ENCODE measurements around the gene MAPT.
"Not testable (repeated sequence)": the region's sequence is repeated elsewhere in the genome, so short reads cannot be mapped to it uniquely, and the experiment has no call there.

The MAPT gene

DNA sequence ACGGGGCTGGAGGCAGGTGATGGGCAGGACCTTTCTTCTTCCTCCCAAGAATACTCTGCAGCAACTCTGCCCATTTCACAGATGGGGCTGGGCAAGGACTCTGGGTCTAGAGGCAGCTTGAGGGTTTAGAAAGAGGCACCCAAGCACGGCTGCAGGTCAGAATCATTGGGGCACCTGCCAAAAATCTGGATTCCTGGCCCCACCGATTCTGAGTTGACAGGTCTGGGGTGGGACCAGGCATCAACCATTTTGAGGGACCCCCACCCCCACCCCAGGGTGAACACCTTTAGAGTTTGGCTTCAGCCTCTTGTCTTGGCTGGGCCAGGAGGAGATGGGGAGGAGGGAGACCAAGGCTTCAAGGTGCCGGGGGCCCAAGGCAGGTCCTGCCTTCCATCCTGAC lies 44.3 kb upstream of the MAPT start:
- no peak overlapping the region for H3K4me3 ChIP-seq (ENCODE audit: low read depth, low read length)

DNA sequence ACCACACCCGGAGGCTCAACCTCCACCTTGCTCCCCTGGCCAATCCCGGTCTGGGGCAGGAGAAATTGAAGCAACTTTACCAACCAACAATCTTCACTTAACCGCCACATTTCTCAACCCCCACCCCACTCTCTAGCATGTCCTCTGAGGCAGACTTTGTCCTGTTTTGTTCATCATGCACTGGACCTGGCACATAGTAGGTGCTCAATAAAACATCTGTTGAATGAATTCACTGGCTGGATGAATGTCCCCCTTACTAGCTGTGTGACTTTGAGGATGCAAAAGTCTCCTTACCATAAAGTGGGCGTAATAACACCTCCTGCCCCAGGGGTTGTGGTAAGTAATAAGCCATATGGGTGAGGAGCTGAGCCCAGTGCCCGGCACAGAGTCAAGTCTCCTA lies 43.9 kb upstream of the MAPT start:
- no peaks in the 10 kb centered on the region for H3K9me3 ChIP-seq (ENCODE audit: control insufficient read depth, insufficient read depth, low read length)
- no peak overlapping the region for H3K4me3 ChIP-seq (ENCODE audit: low read depth, low read length)
- H3K36me3 ChIP-seq (ENCODE audit: control insufficient read depth, insufficient read depth, low read length) = no peaks in the 10 kb centered on the region
- no peak overlapping the region for H3K9ac ChIP-seq (ENCODE audit: low read depth, low read length)
- no peak overlapping the region for H3K27ac ChIP-seq (ENCODE audit: low read depth, low read length)
- peaks cover 5% of the 10 kb centered on the region; the same call in 1 of the 2 replicates for H3K27me3 ChIP-seq (ENCODE audit: control insufficient read depth, insufficient read depth, low read length)
- H3K4me1 ChIP-seq (ENCODE audit: control insufficient read depth, insufficient read depth, low read length) = no peaks in the 10 kb centered on the region

More for the DNA sequence above, 44.3 kb upstream of the MAPT start:
- Histone ChIP-seq H3K9ac (ENCODE audit: low read depth, low read length) (no peak overlapping the region), H3K27ac (ENCODE audit: low read depth, low read length) (no peak overlapping the region), H3K4me1 (ENCODE audit: control insufficient read depth, insufficient read depth, low read length) (no peaks in the 10 kb centered on the region), H3K36me3 (ENCODE audit: control insufficient read depth, insufficient read depth, low read length) (no peaks in the 10 kb centered on the region), H3K9me3 (ENCODE audit: control insufficient read depth, insufficient read depth, low read length) (no peaks in the 10 kb centered on the region), H3K27me3 (ENCODE audit: control insufficient read depth, insufficient read depth, low read length) (peaks cover 5% of the 10 kb centered on the region; the same call in 1 of the 2 replicates)

DNA sequence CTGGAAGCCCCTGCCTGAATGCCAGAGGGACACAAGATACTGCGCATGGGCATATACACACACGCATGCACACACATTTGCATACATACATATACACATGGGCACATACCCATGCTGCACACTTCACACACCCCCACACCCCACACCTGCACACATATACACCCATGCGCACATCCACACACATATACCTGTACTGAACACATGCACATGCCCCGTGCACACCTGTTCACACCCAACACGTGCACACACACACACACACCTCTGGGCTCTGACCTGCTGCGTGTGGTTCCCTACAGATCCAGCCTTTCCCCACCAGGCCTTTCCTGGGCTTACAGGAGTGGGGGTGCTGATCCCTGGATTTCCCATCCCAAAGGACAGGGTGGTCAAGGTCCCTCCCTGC lies 43.3 kb upstream of the MAPT start:
- Histone ChIP-seq H3K36me3 (ENCODE audit: control insufficient read depth, insufficient read depth, low read length) (no peaks in the 10 kb centered on the region), H3K9ac (ENCODE audit: low read depth, low read length) (no peak overlapping the region), H3K4me1 (ENCODE audit: control insufficient read depth, insufficient read depth, low read length) (no peaks in the 10 kb centered on the region), H3K9me3 (ENCODE audit: control insufficient read depth, insufficient read depth, low read length) (no peaks in the 10 kb centered on the region), H3K27me3 (ENCODE audit: control insufficient read depth, insufficient read depth, low read length) (peaks cover 5% of the 10 kb centered on the region; the same call in 1 of the 2 replicates), H3K27ac (ENCODE audit: low read depth, low read length) (no peak overlapping the region), H3K4me3 (ENCODE audit: low read depth, low read length) (no peak overlapping the region)

DNA sequence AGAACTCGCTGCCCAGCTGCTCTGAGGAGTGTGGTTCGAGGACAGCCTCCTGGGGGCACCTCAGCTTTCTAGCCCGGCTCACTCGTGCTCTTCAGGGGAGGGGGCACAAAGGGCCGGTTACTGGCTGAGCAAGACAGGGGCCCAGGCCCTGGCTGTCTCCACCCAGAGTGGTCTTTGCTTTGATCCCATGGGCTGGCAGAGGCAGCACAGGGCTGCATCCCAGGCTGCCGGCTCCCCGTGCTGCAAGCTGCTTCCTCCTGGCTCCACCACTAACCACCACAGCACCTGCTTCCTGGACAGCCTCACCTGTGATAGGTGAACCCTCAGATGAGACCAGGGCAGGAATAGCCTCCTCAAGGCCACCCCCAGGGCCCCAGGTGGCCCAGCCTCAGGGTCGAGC lies 42.9 kb upstream of the MAPT start:
- Histone ChIP-seq H3K27me3 (ENCODE audit: control insufficient read depth, insufficient read depth, low read length) (peaks cover 5% of the 10 kb centered on the region; the same call in 1 of the 2 replicates), H3K36me3 (ENCODE audit: control insufficient read depth, insufficient read depth, low read length) (no peaks in the 10 kb centered on the region), H3K27ac (ENCODE audit: low read depth, low read length) (no peak overlapping the region), H3K4me3 (ENCODE audit: low read depth, low read length) (no peak overlapping the region), H3K9me3 (ENCODE audit: control insufficient read depth, insufficient read depth, low read length) (no peaks in the 10 kb centered on the region), H3K9ac (ENCODE audit: low read depth, low read length) (no peak overlapping the region), H3K4me1 (ENCODE audit: control insufficient read depth, insufficient read depth, low read length) (no peaks in the 10 kb centered on the region)

DNA sequence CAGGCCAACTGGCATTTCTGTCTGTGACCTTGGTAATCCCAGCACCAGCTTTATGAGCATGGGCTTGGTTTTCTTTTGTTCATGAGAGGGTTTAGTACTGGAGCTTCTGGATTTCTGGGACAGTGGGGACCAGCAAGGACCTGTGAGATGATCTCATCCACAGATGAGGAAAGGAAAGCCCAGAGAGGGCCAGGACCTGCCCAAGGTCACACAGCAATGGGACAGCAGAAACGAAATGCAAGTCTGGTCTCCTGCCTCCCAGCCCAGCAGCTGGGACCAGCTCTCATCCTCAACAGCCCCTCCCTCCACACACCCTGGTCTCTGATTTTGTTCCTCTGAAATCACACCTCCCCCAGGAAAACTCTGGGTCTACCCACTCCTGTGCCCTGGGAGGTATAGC lies 42.5 kb upstream of the MAPT start:
- no peaks in the 10 kb centered on the region for H3K36me3 ChIP-seq (ENCODE audit: control insufficient read depth, insufficient read depth, low read length)
- no peaks in the 10 kb centered on the region for H3K9me3 ChIP-seq (ENCODE audit: control insufficient read depth, insufficient read depth, low read length)
- H3K9ac ChIP-seq (ENCODE audit: low read depth, low read length) = no peak overlapping the region
- no peaks in the 10 kb centered on the region for H3K4me1 ChIP-seq (ENCODE audit: control insufficient read depth, insufficient read depth, low read length)
- H3K27me3 ChIP-seq (ENCODE audit: control insufficient read depth, insufficient read depth, low read length) = peaks cover 5% of the 10 kb centered on the region; the same call in 1 of the 2 replicates
- H3K4me3 ChIP-seq (ENCODE audit: low read depth, low read length) = no peak overlapping the region
- H3K27ac ChIP-seq (ENCODE audit: low read depth, low read length) = no peak overlapping the region

DNA sequence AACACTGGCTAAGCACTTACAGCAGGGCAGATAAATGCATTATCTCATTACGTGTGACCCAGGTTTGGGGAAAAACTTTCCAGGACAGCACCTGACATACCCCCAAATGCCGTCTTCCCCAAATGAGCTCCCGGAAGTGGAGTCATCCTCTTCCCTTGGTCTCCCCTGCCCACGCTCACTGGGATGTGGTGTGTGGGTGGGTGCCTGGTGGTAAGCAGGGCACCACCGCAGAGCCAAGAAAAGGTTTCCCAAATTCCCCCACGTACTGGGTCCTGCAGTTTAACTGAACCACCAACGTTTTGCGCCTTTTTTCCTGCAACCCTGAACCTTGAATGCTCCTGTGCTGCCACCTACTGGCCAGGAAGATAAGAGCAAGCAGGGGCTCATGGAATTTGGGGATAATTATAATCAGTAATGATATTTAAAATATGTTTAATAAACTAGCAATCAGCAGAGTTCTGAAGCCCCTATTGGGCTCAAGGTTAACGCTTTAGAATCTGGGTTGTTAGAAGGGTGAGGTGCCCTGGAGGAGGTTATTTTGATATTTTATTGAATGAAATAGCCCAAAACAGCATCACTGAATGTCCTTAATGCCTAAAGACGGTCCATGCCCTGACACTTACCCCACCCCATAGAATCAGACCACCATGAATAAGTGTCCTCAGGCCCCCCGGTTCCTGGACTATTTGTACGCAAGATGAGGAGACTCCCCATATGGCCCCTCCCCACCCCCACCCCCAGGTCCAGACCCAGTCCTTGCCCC lies 41.6 kb upstream of the MAPT start:
- H3K9me3 ChIP-seq (ENCODE audit: control insufficient read depth, insufficient read depth, low read length) = no peaks in the 10 kb centered on the region
- no peaks in the 10 kb centered on the region for H3K4me1 ChIP-seq (ENCODE audit: control insufficient read depth, insufficient read depth, low read length)
- H3K36me3 ChIP-seq (ENCODE audit: control insufficient read depth, insufficient read depth, low read length) = no peaks in the 10 kb centered on the region
- H3K4me3 ChIP-seq (ENCODE audit: low read depth, low read length) = no peak overlapping the region
- H3K9ac ChIP-seq (ENCODE audit: low read depth, low read length) = no peak overlapping the region
- peaks cover 5% of the 10 kb centered on the region; the same call in 1 of the 2 replicates for H3K27me3 ChIP-seq (ENCODE audit: control insufficient read depth, insufficient read depth, low read length)
- H3K27ac ChIP-seq (ENCODE audit: low read depth, low read length) = no peak overlapping the region

DNA sequence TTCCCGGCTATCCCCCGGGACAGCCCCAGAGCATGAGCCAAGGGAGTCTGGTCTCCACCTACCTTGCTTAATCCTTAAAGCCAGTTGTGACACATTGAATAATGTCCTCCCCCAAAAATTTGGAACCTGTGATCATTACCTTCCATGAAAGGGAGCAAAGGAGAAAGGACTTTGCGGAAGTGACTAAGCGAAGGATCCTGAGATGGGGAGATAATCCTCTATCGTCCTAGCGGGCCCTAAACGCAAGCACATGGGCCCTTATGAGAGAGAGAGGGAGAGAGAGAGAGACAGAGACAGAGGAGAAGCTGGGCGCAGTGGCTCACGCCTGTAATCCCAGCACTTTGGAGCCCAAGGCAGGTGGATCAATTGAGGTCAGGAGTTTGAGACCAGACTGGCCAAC lies 40.1 kb upstream of the MAPT start:
- Histone ChIP-seq H3K27me3 (ENCODE audit: control insufficient read depth, insufficient read depth, low read length) (peaks cover 5% of the 10 kb centered on the region; the same call in 1 of the 2 replicates), H3K27ac (ENCODE audit: low read depth, low read length) (no peak overlapping the region), H3K4me1 (ENCODE audit: control insufficient read depth, insufficient read depth, low read length) (no peaks in the 10 kb centered on the region), H3K9ac (ENCODE audit: low read depth, low read length) (no peak overlapping the region), H3K36me3 (ENCODE audit: control insufficient read depth, insufficient read depth, low read length) (no peaks in the 10 kb centered on the region), H3K9me3 (ENCODE audit: control insufficient read depth, insufficient read depth, low read length) (no peaks in the 10 kb centered on the region), H3K4me3 (ENCODE audit: low read depth, low read length) (no peak overlapping the region)

DNA sequence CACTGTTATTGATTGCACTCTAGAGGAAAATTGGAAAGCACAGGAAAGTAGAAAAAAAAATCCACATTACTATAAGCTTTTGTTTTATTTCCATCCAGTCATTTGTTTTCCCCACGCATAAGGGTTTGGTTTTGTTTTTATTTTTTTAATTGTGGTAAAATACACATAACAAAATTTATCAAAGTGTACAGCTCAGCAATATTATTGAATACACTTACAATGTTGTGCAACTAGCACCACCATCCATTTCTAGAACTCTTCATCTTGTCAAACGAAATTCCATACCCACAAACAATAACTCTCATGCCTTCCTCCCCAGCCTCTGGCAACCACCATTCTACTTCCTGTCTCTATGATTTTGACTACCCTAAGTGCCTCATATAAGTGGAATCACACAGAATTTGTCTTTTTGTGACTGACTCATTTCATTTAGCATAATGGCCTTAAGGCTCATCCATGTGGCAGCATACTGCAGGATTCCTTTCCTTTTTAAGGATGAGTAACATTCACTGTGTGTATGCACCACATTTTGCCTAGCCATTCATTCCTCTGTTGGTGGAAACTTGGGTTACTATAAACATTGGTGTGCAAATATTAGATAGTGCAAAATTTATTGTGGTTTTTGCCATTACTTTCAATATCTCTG lies 38.5 kb upstream of the MAPT start:
- H3K27ac ChIP-seq (ENCODE audit: low read depth, low read length) = no peak overlapping the region
- peaks cover 5% of the 10 kb centered on the region; the same call in 1 of the 2 replicates for H3K27me3 ChIP-seq (ENCODE audit: control insufficient read depth, insufficient read depth, low read length)
- no peaks in the 10 kb centered on the region for H3K9me3 ChIP-seq (ENCODE audit: control insufficient read depth, insufficient read depth, low read length)
- H3K9ac ChIP-seq (ENCODE audit: low read depth, low read length) = no peak overlapping the region
- H3K36me3 ChIP-seq (ENCODE audit: control insufficient read depth, insufficient read depth, low read length) = no peaks in the 10 kb centered on the region
- no peak overlapping the region for H3K4me3 ChIP-seq (ENCODE audit: low read depth, low read length)
- no peaks in the 10 kb centered on the region for H3K4me1 ChIP-seq (ENCODE audit: control insufficient read depth, insufficient read depth, low read length)

DNA sequence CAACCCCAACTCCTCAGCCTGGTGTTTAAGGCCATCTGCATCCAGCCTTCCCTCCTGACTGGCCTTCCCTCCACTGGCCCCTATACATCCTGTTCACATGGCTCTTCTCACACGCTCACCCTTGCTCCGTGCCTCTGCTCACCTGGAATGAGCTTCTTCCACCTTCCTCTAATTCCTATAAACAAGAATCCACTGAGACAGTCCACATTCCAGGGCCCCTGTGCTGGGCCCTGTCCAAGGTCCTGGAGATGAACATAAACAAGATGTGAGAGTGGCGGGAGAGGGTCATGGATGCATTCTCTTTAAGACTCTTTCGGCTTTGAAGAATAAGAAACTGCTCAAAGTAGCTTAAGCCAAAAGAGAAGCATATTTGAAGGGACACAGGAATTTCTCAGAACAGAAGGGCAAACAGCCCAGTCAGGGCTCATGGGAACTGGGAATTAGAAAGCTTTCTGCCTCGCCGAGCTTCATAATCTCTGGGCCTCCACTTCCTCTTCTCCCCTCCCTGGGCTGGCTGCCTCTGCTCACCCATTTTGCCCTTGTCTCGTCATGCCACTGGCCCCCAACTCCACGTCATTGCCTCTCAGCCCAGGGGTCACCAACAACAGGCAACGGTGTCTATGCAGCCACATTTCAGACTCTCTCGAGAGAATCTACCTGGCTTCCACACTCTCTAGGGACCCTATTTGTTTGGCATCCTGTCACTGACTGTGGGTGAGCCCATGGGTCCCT lies 36.2 kb upstream of the MAPT start:
- no peaks in the 10 kb centered on the region for H3K27me3 ChIP-seq (ENCODE audit: control insufficient read depth, insufficient read depth, low read length)
- H3K9me3 ChIP-seq (ENCODE audit: control insufficient read depth, insufficient read depth, low read length) = no peaks in the 10 kb centered on the region
- no peak overlapping the region for H3K9ac ChIP-seq (ENCODE audit: low read depth, low read length)
- H3K36me3 ChIP-seq (ENCODE audit: control insufficient read depth, insufficient read depth, low read length) = no peaks in the 10 kb centered on the region
- H3K4me1 ChIP-seq (ENCODE audit: control insufficient read depth, insufficient read depth, low read length) = no peaks in the 10 kb centered on the region
- H3K27ac ChIP-seq (ENCODE audit: low read depth, low read length) = no peak overlapping the region
- H3K4me3 ChIP-seq (ENCODE audit: low read depth, low read length) = no peak overlapping the region

DNA sequence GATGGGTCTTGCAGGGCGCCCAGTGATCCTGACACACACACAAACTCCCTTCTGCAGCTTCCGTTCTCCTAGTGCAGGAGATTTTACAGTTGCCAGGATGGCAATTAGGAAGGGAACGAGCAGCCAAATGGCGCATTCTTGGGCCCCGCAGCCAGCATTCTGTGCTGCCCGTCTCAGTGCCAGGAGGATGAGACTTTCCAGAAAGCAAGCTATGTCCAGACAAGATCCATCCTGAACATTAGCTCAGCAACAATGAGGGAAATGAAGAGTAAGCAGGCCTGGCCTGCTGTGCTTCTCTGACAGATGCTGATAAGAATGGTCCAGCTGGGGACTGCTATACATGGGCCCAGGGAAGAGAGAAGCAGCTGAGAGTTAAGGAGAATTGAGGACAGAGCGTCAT lies 33.2 kb upstream of the MAPT start:
- Histone ChIP-seq H3K4me3 (ENCODE audit: low read depth, low read length) (no peak overlapping the region), H3K27ac (ENCODE audit: low read depth, low read length) (no peak overlapping the region)

DNA sequence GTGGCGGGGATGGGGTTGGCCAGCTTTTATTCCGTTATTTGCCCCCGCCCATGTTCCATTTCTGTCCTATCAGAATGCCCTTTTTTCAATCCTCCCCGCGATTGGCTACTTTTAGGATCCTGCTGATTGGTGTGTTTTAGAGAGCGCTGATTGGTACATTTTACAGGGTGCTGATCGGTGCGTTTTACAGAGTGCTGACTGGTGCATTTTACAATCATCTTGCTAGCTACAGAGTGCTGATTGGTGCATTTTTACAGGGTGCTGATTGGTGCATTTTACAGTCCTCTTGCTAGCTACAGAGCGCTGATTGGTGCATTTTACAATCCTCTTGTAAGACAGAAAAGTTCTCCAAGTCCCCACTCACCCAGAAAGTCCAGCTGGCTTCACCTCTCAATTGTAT lies 32.2 kb upstream of the MAPT start:
- not testable (repeated sequence) for H3K9ac ChIP-seq (ENCODE audit: low read depth, low read length); H3K27me3 ChIP-seq (ENCODE audit: control insufficient read depth, insufficient read depth, low read length); H3K27ac ChIP-seq (ENCODE audit: low read depth, low read length); H3K36me3 ChIP-seq (ENCODE audit: control insufficient read depth, insufficient read depth, low read length); H3K9me3 ChIP-seq (ENCODE audit: control insufficient read depth, insufficient read depth, low read length); H3K4me3 ChIP-seq (ENCODE audit: low read depth, low read length); H3K4me1 ChIP-seq (ENCODE audit: control insufficient read depth, insufficient read depth, low read length)

More for the DNA sequence above, 33.2 kb upstream of the MAPT start:
- H3K36me3 ChIP-seq (ENCODE audit: control insufficient read depth, insufficient read depth, low read length) = no peaks in the 10 kb centered on the region
- H3K9ac ChIP-seq (ENCODE audit: low read depth, low read length) = no peak overlapping the region
- H3K4me1 ChIP-seq (ENCODE audit: control insufficient read depth, insufficient read depth, low read length) = peaks cover 7% of the 10 kb centered on the region; the same call in 1 of the 2 replicates
- H3K9me3 ChIP-seq (ENCODE audit: control insufficient read depth, insufficient read depth, low read length) = no peaks in the 10 kb centered on the region
- no peaks in the 10 kb centered on the region for H3K27me3 ChIP-seq (ENCODE audit: control insufficient read depth, insufficient read depth, low read length)
